Activated T-helper 17 cell treated with anti-CD3 and anti-CD28 coated beads, Interleukin-2, amount 50 U/mL, for 72 hours (primary cell): ENCODE data around the gene DBP. TPM values are rescaled to one million over a fixed set of nuclear protein-coding genes. Genes with fewer than 3 reads are reported as not detected.

Experiments
- ATAC-seq: fragments of 150-1000 bp; cut with Tn5 transposase; replicated peaks from 2 replicates; pipeline ENCODE4 v1.10.0; 2021; ENCODE audit warnings: mild to moderate bottlenecking, moderate library complexity
- H3K27ac Mint-ChIP-seq: one replicate; pipeline ENCODE4 v1.8.0; 2022; ENCODE audit warnings: mixed read lengths
- H3K27me3 Mint-ChIP-seq: one replicate; pipeline ENCODE4 v1.8.0; 2022; ENCODE audit warnings: mixed read lengths
- H3K36me3 Mint-ChIP-seq: one replicate; pipeline ENCODE4 v1.8.0; 2022; ENCODE audit warnings: low read depth, mild to moderate bottlenecking, mixed read lengths
- H3K4me1 Mint-ChIP-seq: one replicate; pipeline ENCODE4 v1.8.0; 2022; ENCODE audit warnings: mixed read lengths
- H3K4me3 Mint-ChIP-seq: one replicate; pipeline ENCODE4 v1.8.0; 2022; ENCODE audit warnings: mild to moderate bottlenecking, mixed read lengths
- H3K9me3 Mint-ChIP-seq: one replicate; pipeline ENCODE4 v1.8.0; 2022; ENCODE audit warnings: mixed read lengths
- total RNA-seq, 2 donors: library from RNA; stranded (reverse); gene quantifications; one replicate each; pipeline ENCODE4 v1.2.3, GENCODE V29; 2022

DBP gene
- total RNA-seq, 2 donors from 2014 or later = 5.3 to 9.3 TPM

- H3K9me3 Mint-ChIP-seq = no peaks in the 10 kb centered on the region
- no peaks in the 10 kb centered on the region for H3K36me3 Mint-ChIP-seq
- no peaks in the 10 kb centered on the region for H3K27me3 Mint-ChIP-seq
- no peak overlapping the region for H3K4me3 Mint-ChIP-seq
- no peak for ATAC-seq
- H3K27ac Mint-ChIP-seq = no peak overlapping the region
- H3K4me1 Mint-ChIP-seq = no peaks in the 10 kb centered on the region
Measured at GRCh38 chr19:48603850-48604249, 33.3 kb downstream of the DBP start.

- no peak overlapping the region for H3K4me3 Mint-ChIP-seq
- no peak overlapping the region for H3K27ac Mint-ChIP-seq
- no peaks in the 10 kb centered on the region for H3K9me3 Mint-ChIP-seq
- no peaks in the 10 kb centered on the region for H3K36me3 Mint-ChIP-seq
- no peaks in the 10 kb centered on the region for H3K27me3 Mint-ChIP-seq
- no peak for ATAC-seq
- no peaks in the 10 kb centered on the region for H3K4me1 Mint-ChIP-seq
Measured at GRCh38 chr19:48603449-48603848, 33.7 kb downstream of the DBP start.

- H3K36me3 Mint-ChIP-seq = no peaks in the 10 kb centered on the region
- H3K27me3 Mint-ChIP-seq = no peaks in the 10 kb centered on the region
- H3K9me3 Mint-ChIP-seq = no peaks in the 10 kb centered on the region
- no peaks in the 10 kb centered on the region for H3K4me1 Mint-ChIP-seq
- H3K4me3 Mint-ChIP-seq = no peak overlapping the region
- H3K27ac Mint-ChIP-seq = no peak overlapping the region
- ATAC-seq = no peak
Measured at GRCh38 chr19:48603001-48603400, 34.2 kb downstream of the DBP start.

- Mint-ChIP-seq H3K4me1 (no peaks in the 10 kb centered on the region), H3K4me3 (no peak overlapping the region), H3K27ac (no peak overlapping the region), H3K9me3 (no peaks in the 10 kb centered on the region), H3K36me3 (peaks cover 12% of the 10 kb centered on the region), H3K27me3 (no peaks in the 10 kb centered on the region)
- no peak for ATAC-seq
Measured at GRCh38 chr19:48600679-48601417, 36.3 kb downstream of the DBP start.

- Mint-ChIP-seq H3K4me1 (peaks cover 5% of the 10 kb centered on the region), H3K4me3 (no peak overlapping the region), H3K27me3 (no peaks in the 10 kb centered on the region), H3K27ac (no peak overlapping the region), H3K36me3 (peaks cover 24% of the 10 kb centered on the region), H3K9me3 (no peaks in the 10 kb centered on the region)
- ATAC-seq = no peak
Measured at GRCh38 chr19:48598996-48599700, 38.0 kb downstream of the DBP start.

GRCh38 chr19:48596679-48597465 is 40.3 kb downstream of the DBP start:
- peak overlapping the region; percentile 80 for H3K27ac Mint-ChIP-seq
- H3K36me3 Mint-ChIP-seq = peaks cover 24% of the 10 kb centered on the region
- H3K4me1 Mint-ChIP-seq = peaks cover 6% of the 10 kb centered on the region
- no peaks in the 10 kb centered on the region for H3K27me3 Mint-ChIP-seq
- no peaks in the 10 kb centered on the region for H3K9me3 Mint-ChIP-seq
- peak overlapping the region; percentile 81 for H3K4me3 Mint-ChIP-seq
- ATAC-seq = peak; percentile 92

- Mint-ChIP-seq H3K27ac (peak overlapping the region; percentile 80), H3K9me3 (no peaks in the 10 kb centered on the region), H3K4me1 (peaks cover 10% of the 10 kb centered on the region), H3K4me3 (peak overlapping the region; percentile 81), H3K36me3 (peaks cover 24% of the 10 kb centered on the region), H3K27me3 (no peaks in the 10 kb centered on the region)
- no peak for ATAC-seq
Measured at GRCh38 chr19:48596237-48596636, 40.9 kb downstream of the DBP start.

GRCh38 chr19:48595833-48596232 is 41.3 kb downstream of the DBP start:
- Mint-ChIP-seq H3K36me3 (peaks cover 24% of the 10 kb centered on the region), H3K4me1 (peaks cover 10% of the 10 kb centered on the region), H3K27ac (peak overlapping the region; percentile 80), H3K27me3 (no peaks in the 10 kb centered on the region), H3K9me3 (no peaks in the 10 kb centered on the region), H3K4me3 (peak overlapping the region; percentile 81)
- no peak for ATAC-seq

GRCh38 chr19:48595171-48595570 is 42.0 kb downstream of the DBP start:
- H3K27ac Mint-ChIP-seq = peak overlapping the region; percentile 72
- H3K36me3 Mint-ChIP-seq = peaks cover 24% of the 10 kb centered on the region
- no peaks in the 10 kb centered on the region for H3K27me3 Mint-ChIP-seq
- H3K4me1 Mint-ChIP-seq = peaks cover 10% of the 10 kb centered on the region
- no peaks in the 10 kb centered on the region for H3K9me3 Mint-ChIP-seq
- no peak for ATAC-seq
- H3K4me3 Mint-ChIP-seq = peak overlapping the region; percentile 81

- H3K4me3 Mint-ChIP-seq = no peak overlapping the region
- no peak overlapping the region for H3K27ac Mint-ChIP-seq
- no peak for ATAC-seq
- H3K4me1 Mint-ChIP-seq = peaks cover 20% of the 10 kb centered on the region
- H3K36me3 Mint-ChIP-seq = peaks cover 38% of the 10 kb centered on the region
- no peaks in the 10 kb centered on the region for H3K9me3 Mint-ChIP-seq
- H3K27me3 Mint-ChIP-seq = no peaks in the 10 kb centered on the region
Measured at GRCh38 chr19:48591021-48591420, 46.2 kb downstream of the DBP start.

GRCh38 chr19:48588670-48589401 is 48.3 kb downstream of the DBP start:
- peak overlapping the region; percentile 80 for H3K4me3 Mint-ChIP-seq
- peak overlapping the region; percentile 32 for H3K27ac Mint-ChIP-seq
- H3K4me1 Mint-ChIP-seq = peaks cover 20% of the 10 kb centered on the region
- H3K9me3 Mint-ChIP-seq = no peaks in the 10 kb centered on the region
- peaks cover 31% of the 10 kb centered on the region for H3K36me3 Mint-ChIP-seq
- ATAC-seq = peak; percentile 88
- H3K27me3 Mint-ChIP-seq = no peaks in the 10 kb centered on the region

GRCh38 chr19:48587387-48587786 is 49.8 kb downstream of the DBP start:
- Mint-ChIP-seq H3K4me1 (peaks cover 20% of the 10 kb centered on the region), H3K9me3 (no peaks in the 10 kb centered on the region), H3K4me3 (no peak overlapping the region), H3K36me3 (peaks cover 33% of the 10 kb centered on the region), H3K27me3 (no peaks in the 10 kb centered on the region), H3K27ac (no peak overlapping the region)
- no peak for ATAC-seq

GRCh38 chr19:48582168-48582567 is 55.0 kb downstream of the DBP start:
- Mint-ChIP-seq H3K27me3 (no peaks in the 10 kb centered on the region), H3K36me3 (peaks cover 21% of the 10 kb centered on the region), H3K27ac (no peak overlapping the region), H3K4me1 (peaks cover 6% of the 10 kb centered on the region), H3K4me3 (no peak overlapping the region), H3K9me3 (no peaks in the 10 kb centered on the region)
- ATAC-seq = no peak
